ENCODE data around the gene TMEM232.

GRCh38 chr5:110681109-110681508, 45.4 kb downstream of the TMEM232 start:
- TF ChIP-seq MLX (CRISPR knock-in tag; IDR thresholded peaks at IDR 0.05) (no peak), ESRRA (CRISPR knock-in tag; IDR thresholded peaks at IDR 0.05; ENCODE audit: borderline replicate concordance) (no peak)
- TF ChIP-seq, protein P1, sequence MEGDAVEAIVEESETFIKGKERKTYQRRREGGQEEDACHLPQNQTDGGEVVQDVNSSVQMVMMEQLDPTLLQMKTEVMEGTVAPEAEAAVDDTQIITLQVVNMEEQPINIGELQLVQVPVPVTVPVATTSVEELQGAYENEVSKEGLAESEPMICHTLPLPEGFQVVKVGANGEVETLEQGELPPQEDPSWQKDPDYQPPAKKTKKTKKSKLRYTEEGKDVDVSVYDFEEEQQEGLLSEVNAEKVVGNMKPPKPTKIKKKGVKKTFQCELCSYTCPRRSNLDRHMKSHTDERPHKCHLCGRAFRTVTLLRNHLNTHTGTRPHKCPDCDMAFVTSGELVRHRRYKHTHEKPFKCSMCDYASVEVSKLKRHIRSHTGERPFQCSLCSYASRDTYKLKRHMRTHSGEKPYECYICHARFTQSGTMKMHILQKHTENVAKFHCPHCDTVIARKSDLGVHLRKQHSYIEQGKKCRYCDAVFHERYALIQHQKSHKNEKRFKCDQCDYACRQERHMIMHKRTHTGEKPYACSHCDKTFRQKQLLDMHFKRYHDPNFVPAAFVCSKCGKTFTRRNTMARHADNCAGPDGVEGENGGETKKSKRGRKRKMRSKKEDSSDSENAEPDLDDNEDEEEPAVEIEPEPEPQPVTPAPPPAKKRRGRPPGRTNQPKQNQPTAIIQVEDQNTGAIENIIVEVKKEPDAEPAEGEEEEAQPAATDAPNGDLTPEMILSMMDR (IDR thresholded peaks at IDR 0.05): no peak

All from WTC11 (cell line).